ENCODE data around the gene RELCH.

The RELCH gene

GRCh38 chr18:62187543-62188510, 772 bp downstream of the RELCH start:
- DNase-seq (ENCODE audit: low read depth): peak; percentile 37

DNA sequence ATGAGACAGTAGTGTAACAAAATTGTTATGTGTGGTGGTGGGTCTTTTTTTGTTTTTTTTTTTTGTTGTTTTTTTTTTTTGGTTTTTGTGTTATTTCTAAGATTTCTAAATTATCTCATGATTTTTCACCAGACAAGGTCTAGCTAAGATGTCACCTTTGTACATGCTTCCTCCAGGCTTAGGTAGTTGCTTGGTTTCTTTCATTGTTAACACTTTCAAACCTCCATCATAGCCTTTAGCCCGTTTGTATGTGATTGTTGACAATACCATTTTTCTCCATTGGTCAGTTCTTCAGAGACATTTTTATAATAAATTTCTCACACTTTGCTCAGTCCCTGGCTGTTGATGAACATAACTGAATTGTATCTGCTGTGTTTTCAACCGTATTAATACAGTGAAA, 2.2 kb downstream of the RELCH start:
- DNase-seq (ENCODE audit: low read depth): no peak

GRCh38 chr18:62196079-62196478, 9.0 kb downstream of the RELCH start:
- no peak for DNase-seq (ENCODE audit: low read depth)

DNA sequence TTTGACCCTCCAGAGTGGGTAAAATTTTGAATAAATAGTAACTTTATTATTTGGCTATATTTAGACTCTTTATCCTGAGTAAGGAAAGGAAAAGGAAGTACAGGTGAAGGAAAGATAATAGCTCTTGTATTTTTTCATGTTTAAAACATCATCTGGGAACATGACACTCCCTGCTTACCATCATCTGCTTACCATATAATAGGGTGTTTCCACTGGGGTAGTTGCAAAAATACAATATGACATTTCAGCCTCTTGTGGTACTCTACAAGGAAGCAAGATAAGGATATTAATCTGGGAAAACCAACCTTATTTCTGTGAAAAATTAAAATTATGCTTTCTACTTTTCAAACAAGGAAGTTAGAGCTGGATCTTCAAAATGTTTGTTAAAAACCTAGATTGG, 9.9 kb downstream of the RELCH start:
- DNase-seq (ENCODE audit: low read depth): no peak

- DNase-seq (ENCODE audit: low read depth): no peak
Measured at GRCh38 chr18:62198259-62198658, 11.2 kb downstream of the RELCH start.

DNA sequence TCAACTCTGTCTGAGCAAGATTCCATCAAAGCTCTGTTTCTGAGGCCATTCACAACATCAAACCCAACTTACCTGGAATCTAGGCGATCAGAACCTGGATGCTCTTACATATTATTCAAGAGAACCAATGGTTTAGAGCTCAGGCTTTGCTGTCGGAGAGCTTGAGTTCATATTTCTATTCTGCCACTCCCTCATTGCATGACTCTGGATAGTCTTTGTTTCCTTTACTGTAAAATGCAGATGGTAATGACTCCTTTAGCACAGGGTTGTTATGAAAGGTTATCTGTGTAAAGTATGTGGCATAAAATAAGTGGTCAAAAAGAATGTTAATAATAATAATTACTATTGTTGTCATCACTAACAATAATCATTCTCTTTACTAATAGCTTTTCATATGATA, 12.6 kb downstream of the RELCH start:
- no peak for DNase-seq (ENCODE audit: low read depth)

- DNase-seq (ENCODE audit: low read depth): peak; percentile 52
Measured at GRCh38 chr18:62200121-62200914, 13.3 kb downstream of the RELCH start.

- no peak for DNase-seq (ENCODE audit: low read depth)
Measured at GRCh38 chr18:62201870-62202269, 14.8 kb downstream of the RELCH start.

GRCh38 chr18:62205824-62206223, 18.8 kb downstream of the RELCH start:
- DNase-seq (ENCODE audit: low read depth): no peak

GRCh38 chr18:62206593-62206992, 19.5 kb downstream of the RELCH start:
- no peak for DNase-seq (ENCODE audit: low read depth)

DNA sequence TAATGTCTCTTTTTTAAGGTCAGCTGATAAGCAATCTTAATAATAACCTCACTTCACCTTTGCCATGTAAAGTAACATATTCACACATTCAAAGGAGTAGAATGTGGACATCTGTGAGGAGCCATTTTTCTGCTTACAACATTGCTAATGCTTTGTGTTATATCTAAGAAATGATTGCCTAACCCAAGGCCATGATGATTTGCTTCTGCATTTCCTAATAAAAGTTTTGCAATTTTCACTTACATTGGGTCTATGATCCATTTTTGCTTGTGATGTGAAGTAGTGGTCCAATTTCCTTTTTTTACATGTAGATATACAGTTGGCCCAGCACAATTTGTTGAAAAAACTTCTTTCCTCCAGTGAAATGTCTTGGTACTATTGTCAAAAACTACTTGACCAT, 22.0 kb downstream of the RELCH start:
- peak; percentile 35 for DNase-seq (ENCODE audit: low read depth)

DNA sequence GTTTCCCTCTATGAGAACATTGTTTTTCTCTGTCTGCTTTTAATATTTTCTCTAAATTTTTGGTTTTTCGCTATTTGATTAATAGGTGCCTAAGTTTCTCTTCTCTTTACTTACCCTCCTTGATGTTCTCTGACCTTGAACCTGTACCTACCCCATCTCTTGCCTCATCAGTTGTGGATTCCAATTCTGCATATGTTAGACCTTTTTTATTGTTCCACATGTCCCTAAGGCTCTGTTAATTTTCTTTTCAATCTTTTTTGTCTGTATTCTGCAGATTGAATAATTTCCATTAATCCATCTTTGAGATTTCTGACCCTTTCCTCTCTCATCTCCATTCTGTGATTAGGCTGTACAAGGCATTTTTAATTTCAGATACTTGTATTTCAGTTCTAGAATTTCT, 23.1 kb downstream of the RELCH start:
- DNase-seq (ENCODE audit: low read depth): no peak

- no peak for DNase-seq (ENCODE audit: low read depth)
Measured at GRCh38 chr18:62211325-62211828, 24.3 kb downstream of the RELCH start.

GRCh38 chr18:62214790-62215189, 27.7 kb downstream of the RELCH start:
- DNase-seq (ENCODE audit: low read depth): no peak

DNA sequence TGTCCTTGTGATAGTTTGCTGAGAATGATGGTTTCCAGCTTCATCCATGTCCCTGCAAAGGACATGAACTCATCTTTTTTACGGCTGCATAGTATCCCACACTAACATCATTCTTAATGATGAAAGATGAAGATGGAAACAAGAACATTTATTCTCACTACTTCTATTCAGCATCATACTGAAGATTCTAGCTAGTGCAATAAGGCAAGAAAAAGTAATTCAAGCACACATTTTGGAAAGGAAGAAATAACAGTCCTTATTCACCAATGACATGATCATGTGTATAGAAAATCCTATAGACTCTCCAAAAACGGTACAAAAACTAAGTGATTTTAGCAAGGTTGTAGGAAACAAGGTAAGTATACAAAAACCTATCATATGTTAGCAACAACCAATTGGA, 37.2 kb downstream of the RELCH start:
- no peak for DNase-seq (ENCODE audit: low read depth)

- DNase-seq (ENCODE audit: low read depth): no peak
Measured at GRCh38 chr18:62226047-62226446, 39.0 kb downstream of the RELCH start.

DNA sequence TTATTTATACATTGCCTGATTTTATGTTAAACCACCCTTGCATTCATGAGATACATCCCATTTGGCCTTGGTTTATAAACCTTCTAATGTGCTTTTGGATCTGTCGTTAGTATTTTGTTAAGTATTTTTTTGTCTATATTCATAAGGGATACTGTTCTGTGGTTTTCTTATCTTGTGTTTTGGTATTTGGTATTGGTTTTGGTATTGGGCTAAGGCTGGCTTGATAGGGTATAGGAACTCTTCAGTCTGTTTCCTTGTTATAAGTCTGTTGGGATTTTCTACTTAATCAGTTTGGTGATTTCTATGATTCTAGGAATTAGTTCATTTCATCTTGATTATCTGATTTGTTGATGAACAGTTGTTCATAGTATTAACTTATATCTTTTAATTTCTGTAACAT, 49.2 kb downstream of the RELCH start:
- no peak for DNase-seq (ENCODE audit: low read depth)

GRCh38 chr18:62239475-62239874, 52.4 kb downstream of the RELCH start:
- DNase-seq (ENCODE audit: low read depth): no peak

DNA sequence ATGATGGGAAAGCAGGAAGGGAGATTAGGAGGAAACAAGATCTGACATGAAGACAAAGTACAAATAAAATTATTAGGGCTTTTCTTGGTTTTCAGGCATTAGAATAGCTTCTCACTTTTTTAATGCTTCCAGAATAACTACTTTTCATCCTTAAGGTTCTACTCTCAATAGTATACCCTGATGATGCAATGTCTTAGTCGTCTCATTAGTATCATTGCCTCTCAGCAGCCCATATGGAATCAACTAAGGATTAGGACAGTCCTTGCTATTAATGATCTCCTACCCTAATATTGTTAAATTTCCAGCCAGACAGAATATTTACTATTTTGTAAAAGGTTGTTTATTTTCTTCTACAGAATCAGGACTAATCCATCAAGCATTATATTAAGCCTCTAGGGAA, 55.9 kb downstream of the RELCH start:
- no peak for DNase-seq (ENCODE audit: low read depth)

DNA sequence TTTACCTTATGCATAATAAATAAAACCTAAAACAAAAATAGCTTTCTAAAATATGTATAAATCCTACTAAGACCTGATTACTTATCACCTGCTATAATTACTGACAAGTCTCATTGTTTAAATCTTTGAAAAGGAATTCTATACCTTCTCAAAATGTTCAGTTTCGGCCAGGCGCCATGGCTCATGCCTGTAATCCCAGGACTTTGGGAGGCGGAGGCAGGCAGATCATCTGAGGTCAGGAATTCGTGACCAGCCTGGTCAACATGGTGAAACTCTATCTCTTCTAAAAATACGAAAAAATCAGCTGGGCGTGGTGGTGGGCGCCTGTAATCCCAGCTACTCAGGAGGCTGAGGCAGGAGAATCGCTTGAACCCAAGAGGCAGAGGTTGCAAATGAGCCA, 58.1 kb downstream of the RELCH start:
- no peak for DNase-seq (ENCODE audit: low read depth)

DNA sequence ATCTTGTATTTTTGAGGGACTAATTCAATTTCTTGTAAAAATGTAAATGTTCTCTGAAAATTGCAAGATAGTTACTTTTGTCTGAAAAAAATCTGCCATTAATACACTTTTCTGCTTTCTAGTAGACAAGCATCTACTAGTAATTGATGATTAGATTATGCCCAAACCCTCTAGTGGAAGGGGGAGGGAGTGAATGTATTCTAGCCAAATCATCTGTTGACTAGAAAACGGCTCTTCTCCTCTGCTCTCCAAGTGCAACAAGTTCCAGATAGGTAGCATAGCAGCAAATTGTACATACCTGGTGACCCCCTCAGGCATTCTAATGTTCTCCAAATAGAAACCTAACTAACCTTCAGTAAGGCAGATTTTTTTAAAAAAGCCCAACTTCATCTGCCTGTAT, 58.6 kb downstream of the RELCH start:
- DNase-seq (ENCODE audit: low read depth): no peak

DNA sequence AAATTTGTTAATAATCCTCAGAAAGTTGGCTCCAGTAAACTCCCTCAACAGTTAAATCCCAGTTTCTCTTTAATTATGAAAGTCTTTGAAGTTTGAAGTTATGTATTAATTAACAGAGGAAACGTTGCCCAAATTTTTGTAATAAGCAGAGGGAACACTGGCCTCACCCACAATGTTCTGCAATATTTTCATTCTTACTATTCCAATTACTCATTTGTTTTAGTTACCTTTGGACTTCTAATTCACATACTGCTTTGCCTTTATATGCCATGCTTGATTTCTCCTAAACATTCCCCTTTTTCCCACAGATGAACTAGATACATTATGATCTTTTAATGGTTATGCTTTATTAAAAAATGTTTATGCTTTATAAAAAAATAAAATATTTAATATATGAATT, 61.3 kb downstream of the RELCH start:
- no peak for DNase-seq (ENCODE audit: low read depth)

All from iris pigment epithelial cell (primary cell).